Fibroblast of lung (primary cell): ENCODE results near the gene TIGD6. TPM values are rescaled to one million over a fixed set of nuclear protein-coding genes. Genes with fewer than 3 reads are reported as not detected.

Experiments used
- DNase-seq, 2 donors: peaks; one replicate each; pipeline versions ENCODE4 v3.0.0 to v3.0.0-alpha.2; 2010; ENCODE audit warnings: low read depth in 2 of 2
- H2AFZ ChIP-seq: 2 replicates; pipeline ENCODE4 v1.5.1; 2012; ENCODE audit warnings: low read length, control low read depth, inconsistent platforms
- H3K27ac ChIP-seq: 2 replicates; pipeline ENCODE4 v1.5.1; 2011; ENCODE audit warnings: low read length, control low read depth; ENCODE audit not compliant: insufficient read depth
- H3K27me3 ChIP-seq: 2 replicates; pipeline ENCODE4 v1.5.1; 2011; ENCODE audit warnings: mild to moderate bottlenecking, low read length; ENCODE audit not compliant: control insufficient read depth, insufficient read depth
- H3K36me3 ChIP-seq: 2 replicates; pipeline ENCODE4 v1.5.1; 2011; ENCODE audit warnings: low read length; ENCODE audit not compliant: control insufficient read depth, insufficient read depth
- H3K4me1 ChIP-seq: 2 replicates; pipeline ENCODE4 v1.5.1; 2011; ENCODE audit warnings: low read length; ENCODE audit not compliant: control insufficient read depth, insufficient read depth; ENCODE audit errors: extremely low read depth
- H3K4me2 ChIP-seq: 2 replicates; pipeline ENCODE4 v1.5.1; 2011; ENCODE audit warnings: low read length, control low read depth; ENCODE audit not compliant: insufficient read depth; ENCODE audit errors: extremely low read depth
- H3K4me3 ChIP-seq, 4 experiments: fragments of 200-600 bp in 1 of 4; sonication (generic) in 1 of 4; replicated peaks in 1 of 4; 2 replicates each; pipeline ENCODE4 v1.5.1; 2011 to 2016; ENCODE audit warnings: low read length in 4 of 4, low read depth in 3 of 4, mild to moderate bottlenecking in 3 of 4, control low read depth in 2 of 4, inconsistent platforms in 1 of 4, mixed read lengths in 1 of 4; ENCODE audit not compliant: insufficient read depth in 1 of 4; ENCODE audit errors: control extremely low read depth in 1 of 4
- H3K79me2 ChIP-seq: 2 replicates; pipeline ENCODE4 v1.5.1; 2012; ENCODE audit warnings: mild to moderate bottlenecking, low read length, inconsistent platforms; ENCODE audit not compliant: control insufficient read depth, insufficient read depth
- H3K9ac ChIP-seq: 2 replicates; pipeline ENCODE4 v1.5.1; 2011; ENCODE audit warnings: mild to moderate bottlenecking, low read length, control low read depth; ENCODE audit not compliant: insufficient read depth
- H3K9me3 ChIP-seq: 2 replicates; pipeline ENCODE4 v1.5.1; 2012; ENCODE audit warnings: low read depth, low read length; ENCODE audit not compliant: control insufficient read depth, insufficient read depth
- H4K20me1 ChIP-seq: 2 replicates; pipeline ENCODE4 v1.5.1; 2011; ENCODE audit warnings: low read length; ENCODE audit not compliant: control insufficient read depth, insufficient read depth; ENCODE audit errors: extremely low read depth
- CTCF ChIP-seq, 2 donors: IDR thresholded peaks in 1 of 2; conservative IDR thresholded peaks in 1 of 2; 1 replicate in 1 of 2; 2 replicates in 1 of 2; pipeline ENCODE4 v1.5.1; 2011 to 2012; ENCODE audit warnings: low read length in 2 of 2, control low read depth in 1 of 2, inconsistent platforms in 1 of 2, low read depth in 1 of 2, mild to moderate bottlenecking in 1 of 2
- EZH2 ChIP-seq: IDR thresholded peaks from 2 replicates; pipeline ENCODE4 v1.5.1; 2012; ENCODE audit warnings: low read length, control low read depth, mild to moderate bottlenecking; ENCODE audit errors: missing control alignments
- polyA plus RNA-seq, 2 donors: library from polyadenylated mRNA; depleted of rRNA in 1 of 2; stranded (reverse) in 1 of 2; unstranded in 1 of 2; fragments of >200 nt; gene quantifications; 2 replicates each; pipeline ENCODE4 v1.2.1, GENCODE V29; 2011 to 2012; ENCODE audit warnings: missing spikeins in 1 of 2
- total RNA-seq: library from RNA; depleted of rRNA; stranded (reverse); fragments of >200 nt; gene quantifications from 2 replicates; pipeline ENCODE4 v1.2.1, GENCODE V29; 2014

TIGD6 gene
- total and polyA plus RNA-seq, 2 donors (not counting 1 experiment from before 2014, with no cell fraction given), result 5.7 to 10.4 TPM

- H3K27me3 ChIP-seq, result no peaks in the 10 kb centered on the region
- peaks cover 11% of the 10 kb centered on the region for H3K4me1 ChIP-seq
- TF ChIP-seq EZH2 (no peak), CTCF (conservative IDR thresholded peaks at IDR 0.05 in 1 of 2, IDR thresholded peaks at IDR 0.05 in 1 of 2; ENCODE audit: low read depth in 1 of 2, low read length in 2 of 2) (no peak)
- no peak overlapping the region for H2AFZ ChIP-seq
- peaks cover 19% of the 10 kb centered on the region for H3K36me3 ChIP-seq
- no peak overlapping the region for H3K9ac ChIP-seq
- H4K20me1 ChIP-seq, result no peaks in the 10 kb centered on the region
- H3K79me2 ChIP-seq, result peaks cover 3% of the 10 kb centered on the region
- no peak overlapping the region for H3K27ac ChIP-seq
- no peak overlapping the region for H3K4me2 ChIP-seq
- no peak for DNase-seq
- no peaks in the 10 kb centered on the region for H3K9me3 ChIP-seq
- no peak overlapping the region for H3K4me3 ChIP-seq
Observed at GRCh38 chr5:150015415-150015814, 15.0 kb upstream of the TIGD6 start.

GRCh38 chr5:150014456-150014855, 14.0 kb upstream of the TIGD6 start:
- H3K4me1 ChIP-seq, result peaks cover 11% of the 10 kb centered on the region
- H4K20me1 ChIP-seq, result no peaks in the 10 kb centered on the region
- H3K4me2 ChIP-seq, result no peak overlapping the region
- no peak overlapping the region for H3K9ac ChIP-seq
- no peak overlapping the region for H3K4me3 ChIP-seq
- peaks cover 3% of the 10 kb centered on the region for H3K79me2 ChIP-seq
- DNase-seq, result no peak
- peaks cover 19% of the 10 kb centered on the region for H3K36me3 ChIP-seq
- H3K9me3 ChIP-seq, result no peaks in the 10 kb centered on the region
- TF ChIP-seq CTCF (conservative IDR thresholded peaks at IDR 0.05 in 1 of 2, IDR thresholded peaks at IDR 0.05 in 1 of 2; ENCODE audit: low read depth in 1 of 2, low read length in 2 of 2) (no peak), EZH2 (no peak)
- no peaks in the 10 kb centered on the region for H3K27me3 ChIP-seq
- H2AFZ ChIP-seq, result no peak overlapping the region
- no peak overlapping the region for H3K27ac ChIP-seq

- H3K27me3 ChIP-seq, result no peaks in the 10 kb centered on the region
- TF ChIP-seq EZH2 (no peak), CTCF (conservative IDR thresholded peaks at IDR 0.05 in 1 of 2, IDR thresholded peaks at IDR 0.05 in 1 of 2; ENCODE audit: low read depth in 1 of 2, low read length in 2 of 2) (no peak)
- no peak overlapping the region for H3K4me3 ChIP-seq
- peaks cover 11% of the 10 kb centered on the region for H3K4me1 ChIP-seq
- H2AFZ ChIP-seq, result no peak overlapping the region
- H3K79me2 ChIP-seq, result peaks cover 3% of the 10 kb centered on the region
- no peak overlapping the region for H3K4me2 ChIP-seq
- no peak overlapping the region for H3K9ac ChIP-seq
- no peaks in the 10 kb centered on the region for H3K9me3 ChIP-seq
- no peaks in the 10 kb centered on the region for H4K20me1 ChIP-seq
- H3K36me3 ChIP-seq, result peaks cover 18% of the 10 kb centered on the region
- no peak for DNase-seq
- no peak overlapping the region for H3K27ac ChIP-seq
Observed at GRCh38 chr5:150013931-150014330, 13.5 kb upstream of the TIGD6 start.
